T-helper 2 cell treated with Interferon-gamma antibody and Interleukin-4, amounts not matched to agents 5 μg/mL and 100 μg/mL, for 36 hours (primary cell): ENCODE data around the gene FTSJ1.

Experiments used
- DNase-seq: peaks from one replicate; pipeline ENCODE4 v3.0.0; 2021; ENCODE audit warnings: low spot score
- H3K27ac Mint-ChIP-seq: one replicate; pipeline ENCODE4 v1.8.0; 2021; ENCODE audit warnings: mild to moderate bottlenecking, mixed read lengths
- H3K27me3 Mint-ChIP-seq: one replicate; pipeline ENCODE4 v1.8.0; 2021; ENCODE audit warnings: low read depth, mixed read lengths
- H3K36me3 Mint-ChIP-seq: one replicate; pipeline ENCODE4 v1.8.0; 2021; ENCODE audit warnings: low read depth, mixed read lengths
- H3K4me1 Mint-ChIP-seq: one replicate; pipeline ENCODE4 v1.8.0; 2021; ENCODE audit warnings: low read depth, mixed read lengths
- H3K4me3 Mint-ChIP-seq: one replicate; pipeline ENCODE4 v1.8.0; 2022; ENCODE audit warnings: mild to moderate bottlenecking, moderate library complexity, mixed read lengths
- H3K9me3 Mint-ChIP-seq: one replicate; pipeline ENCODE4 v1.8.0; 2021; ENCODE audit warnings: mixed read lengths

FTSJ1 gene

GRCh38 chrX:48533165-48533564, 57.2 kb downstream of the FTSJ1 start:
- peaks cover 28% of the 10 kb centered on the region for H3K36me3 Mint-ChIP-seq
- H3K9me3 Mint-ChIP-seq: no peaks in the 10 kb centered on the region
- no peak for DNase-seq
- no peaks in the 10 kb centered on the region for H3K27me3 Mint-ChIP-seq
- H3K4me3 Mint-ChIP-seq: no peak overlapping the region
- peak overlapping the region; percentile 50 for H3K27ac Mint-ChIP-seq
- peaks cover 19% of the 10 kb centered on the region for H3K4me1 Mint-ChIP-seq
